ENCODE measurements around the gene CCNF. TPM values are rescaled to one million over a fixed set of nuclear protein-coding genes. Genes with fewer than 3 reads are reported as not detected.

Gene CCNF
- total and polyA plus RNA-seq, 10 of the 15 experiments (the other 5 are each of a cell fraction or from before 2014, with no cell fraction given) = 4.0 to 63.2 (median 27.5) TPM

DNA sequence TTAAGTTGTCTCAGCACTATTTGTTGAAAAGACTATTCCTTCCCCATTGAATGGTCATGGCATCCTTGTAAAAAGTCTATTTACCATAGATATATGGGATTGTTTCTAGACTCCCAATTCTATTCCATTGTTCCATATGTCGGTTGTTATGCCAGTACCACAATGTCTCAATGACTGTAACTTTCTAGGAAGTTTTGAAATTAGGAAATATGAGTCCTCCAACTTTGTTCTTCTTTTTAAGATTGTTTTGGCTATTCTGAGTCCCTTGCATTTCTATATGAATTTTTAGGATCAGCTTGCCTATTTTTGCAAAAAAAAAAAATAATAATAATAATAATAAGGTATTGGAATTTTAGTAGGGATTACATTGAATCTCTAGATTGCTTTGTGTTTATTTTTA lies 45.7 kb upstream of the CCNF start:
- DNase-seq (ENCODE audit: low read depth, low spot score) (no peak), FAIRE-seq (no peak), ATAC-seq (no peak)
- H3K36me3 ChIP-seq (ENCODE audit: control insufficient read depth in 2 of 2, insufficient read depth in 2 of 2, low read length in 1 of 2) = no peaks in the 10 kb centered on the region
- TF ChIP-seq SPI1 (IDR thresholded peaks at IDR 0.05; ENCODE audit: borderline replicate concordance, insufficient read depth, low read depth, low read length) = no peak
- no peak for TF ChIP-seq RAD21 (IDR thresholded peaks at IDR 0.05; ENCODE audit: insufficient read depth, low read depth, low read length)
- TF ChIP-seq, protein P1, sequence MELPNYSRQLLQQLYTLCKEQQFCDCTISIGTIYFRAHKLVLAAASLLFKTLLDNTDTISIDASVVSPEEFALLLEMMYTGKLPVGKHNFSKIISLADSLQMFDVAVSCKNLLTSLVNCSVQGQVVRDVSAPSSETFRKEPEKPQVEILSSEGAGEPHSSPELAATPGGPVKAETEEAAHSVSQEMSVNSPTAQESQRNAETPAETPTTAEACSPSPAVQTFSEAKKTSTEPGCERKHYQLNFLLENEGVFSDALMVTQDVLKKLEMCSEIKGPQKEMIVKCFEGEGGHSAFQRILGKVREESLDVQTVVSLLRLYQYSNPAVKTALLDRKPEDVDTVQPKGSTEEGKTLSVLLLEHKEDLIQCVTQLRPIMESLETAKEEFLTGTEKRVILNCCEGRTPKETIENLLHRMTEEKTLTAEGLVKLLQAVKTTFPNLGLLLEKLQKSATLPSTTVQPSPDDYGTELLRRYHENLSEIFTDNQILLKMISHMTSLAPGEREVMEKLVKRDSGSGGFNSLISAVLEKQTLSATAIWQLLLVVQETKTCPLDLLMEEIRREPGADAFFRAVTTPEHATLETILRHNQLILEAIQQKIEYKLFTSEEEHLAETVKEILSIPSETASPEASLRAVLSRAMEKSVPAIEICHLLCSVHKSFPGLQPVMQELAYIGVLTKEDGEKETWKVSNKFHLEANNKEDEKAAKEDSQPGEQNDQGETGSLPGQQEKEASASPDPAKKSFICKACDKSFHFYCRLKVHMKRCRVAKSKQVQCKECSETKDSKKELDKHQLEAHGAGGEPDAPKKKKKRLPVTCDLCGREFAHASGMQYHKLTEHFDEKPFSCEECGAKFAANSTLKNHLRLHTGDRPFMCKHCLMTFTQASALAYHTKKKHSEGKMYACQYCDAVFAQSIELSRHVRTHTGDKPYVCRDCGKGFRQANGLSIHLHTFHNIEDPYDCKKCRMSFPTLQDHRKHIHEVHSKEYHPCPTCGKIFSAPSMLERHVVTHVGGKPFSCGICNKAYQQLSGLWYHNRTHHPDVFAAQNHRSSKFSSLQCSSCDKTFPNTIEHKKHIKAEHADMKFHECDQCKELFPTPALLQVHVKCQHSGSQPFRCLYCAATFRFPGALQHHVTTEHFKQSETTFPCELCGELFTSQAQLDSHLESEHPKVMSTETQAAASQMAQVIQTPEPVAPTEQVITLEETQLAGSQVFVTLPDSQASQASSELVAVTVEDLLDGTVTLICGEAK (IDR thresholded peaks at IDR 0.05; ENCODE audit: borderline replicate concordance) = no peak
- TF ChIP-seq BCL11A (IDR thresholded peaks at IDR 0.05; ENCODE audit: low read depth, low read length) = no peak
- no peak for TF ChIP-seq RELA (IDR thresholded peaks at IDR 0.05; ENCODE audit: borderline replicate concordance, partially characterized antibody)
- no peak for TF ChIP-seq ATF7 (IDR thresholded peaks at IDR 0.05; ENCODE audit: low read depth)
- no peak for TF ChIP-seq FOXK2 (IDR thresholded peaks at IDR 0.05)
- no peak for TF ChIP-seq NFIC (IDR thresholded peaks at IDR 0.05; ENCODE audit: low read depth, low read length)
- no peak for TF ChIP-seq POLR2AphosphoS2 (IDR thresholded peaks at IDR 0.05; ENCODE audit: low read depth, low read length)
- in situ Hi-C loops (cut with MboI) = no loop called here
- no peak overlapping the region for H2AFZ ChIP-seq (ENCODE audit: control insufficient read depth, low read depth, low read length)
- H3K9me3 ChIP-seq (replicated peaks; ENCODE audit: control insufficient read depth, insufficient read depth, low read length) = no peaks in the 10 kb centered on the region; the same call in 2 of the 3 replicates
- ChIA-PET POLR2A (interaction anchor here (1.2 kb wide), 1 partner anchor 10 kb away, joined by 3 read pairs; no protein-coding TSS in a partner anchor), RAD21 (ENCODE audit: unreplicated experiment) (no interaction called here), CTCF (interaction anchor here (0.8 kb wide), 1 partner anchor 157 kb away, joined by 4 read pairs; no protein-coding TSS in a partner anchor), SMC1A (ENCODE audit: uncharacterized antibody, unreplicated experiment) (interaction anchor here (2.4 kb wide), 1 partner anchor 22 kb away, joined by 7 read pairs; no protein-coding TSS in a partner anchor)
- H4K20me1 ChIP-seq (ENCODE audit: control insufficient read depth, insufficient read depth) = no peaks in the 10 kb centered on the region
- no TSS peak for BruUV-seq (replicated peaks)
- no peaks in the 10 kb centered on the region for H3K27me3 ChIP-seq (replicated peaks in 1 of 2; ENCODE audit: control insufficient read depth in 2 of 2, insufficient read depth in 2 of 2, low read length in 1 of 2)
- H3K4me2 ChIP-seq (ENCODE audit: control insufficient read depth, insufficient read depth) = no peak overlapping the region
- intact Hi-C loops (cut with micrococcal nuclease; ENCODE audit: unreplicated experiment) = no loop called here
- no peak overlapping the region for H3K27ac ChIP-seq (ENCODE audit: control insufficient read depth, insufficient read depth)
- H3K4me3 ChIP-seq = no peak overlapping the region
- no peaks in the 10 kb centered on the region for H3K4me1 ChIP-seq (ENCODE audit: control insufficient read depth, insufficient read depth, low read length)
- 93% methylated on average over 1 of the region's 1 CpG for WGBS (ENCODE audit: insufficient coverage, insufficient replicate concordance, low lambda C conversion rate, missing lambda C conversion rate)
- H3K9ac ChIP-seq (ENCODE audit: control insufficient read depth, insufficient read depth, low read length) = no peak overlapping the region
- no peaks in the 10 kb centered on the region for H3K79me2 ChIP-seq (ENCODE audit: control insufficient read depth, insufficient read depth, low read length)
